ENCODE measurements around the gene UCKL1. TPM values are rescaled to one million over a fixed set of nuclear protein-coding genes. Genes with fewer than 3 reads are reported as not detected.

Gene UCKL1
- polyA plus RNA-seq, 3 donors: 10.9 to 65.8 (median 14.5) TPM

DNA sequence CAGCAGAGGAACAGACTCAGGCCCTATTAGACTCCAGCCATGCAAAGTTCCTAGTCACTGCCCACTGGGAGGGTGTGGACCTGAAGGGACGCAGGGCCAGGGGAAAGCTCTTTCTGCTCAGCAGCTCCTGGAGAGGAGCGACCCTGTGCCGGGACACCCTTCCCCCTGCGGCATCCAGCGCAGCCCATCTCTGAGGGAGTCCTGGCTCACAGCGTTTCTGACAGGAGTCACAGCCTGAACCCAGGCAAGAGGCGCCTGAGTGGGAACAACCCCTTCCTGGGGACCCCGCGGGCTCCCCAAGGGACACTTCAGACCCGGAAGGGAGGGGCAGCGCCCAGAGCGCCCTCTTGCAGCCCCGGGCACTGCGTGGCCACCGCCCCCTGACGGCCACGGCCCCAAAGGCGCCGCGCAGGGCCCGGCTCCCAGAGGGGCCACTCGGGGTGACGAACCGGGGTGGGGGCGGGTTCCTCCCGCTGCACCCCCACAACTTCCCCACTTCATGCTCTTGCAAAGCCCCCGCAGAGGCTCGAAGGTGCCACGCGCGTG is 862 bp downstream of the UCKL1 start:
- Mint-ChIP-seq H3K4me1 (peaks cover 30% of the 10 kb centered on the region), H3K4me3 (peak overlapping the region; percentile 79 to 84), H3K27me3 (ENCODE audit: low read depth in 3 of 3) (peaks cover under 1 to 5% (median 2%) of the 10 kb centered on the region in 3 donors), H3K36me3 (peaks cover 3 to 6% of the 10 kb centered on the region in 2 donors), H3K27ac (peak overlapping the region in 6 of 7 donors; percentile 11 to 90 (median 76)), H3K9me3 (no peaks in the 10 kb centered on the region)
- Histone ChIP-seq H3K27ac (ENCODE audit: low read depth in 1 of 2, low read length in 2 of 2) (peak overlapping the region in 1 of 2 donors; percentile 76), H4K20me1 (ENCODE audit: insufficient read depth, low read length) (peaks cover 57% of the 10 kb centered on the region), H3K27me3 (ENCODE audit: control insufficient read depth in 2 of 2, insufficient read depth in 2 of 2, low read length in 2 of 2) (no peaks in the 10 kb centered on the region), H3K4me3 (replicated peaks in 1 of 3; ENCODE audit: low read depth in 2 of 3, low read length in 3 of 3) (peak overlapping the region; percentile 75 to 93 (median 82)), H3K36me3 (replicated peaks in 1 of 2; ENCODE audit: control insufficient read depth in 1 of 2, insufficient read depth in 2 of 2, low read length in 2 of 2) (peaks cover 0 to 2% of the 10 kb centered on the region in 2 donors), H3K9me3 (replicated peaks in 1 of 2; ENCODE audit: control insufficient read depth in 1 of 2, insufficient read depth in 1 of 2, low read length in 2 of 2) (no peaks in the 10 kb centered on the region), H2AFZ (ENCODE audit: insufficient read depth, low read depth, low read length, poor library complexity, severe bottlenecking) (peak overlapping the region; percentile 90), H3K4me1 (ENCODE audit: control insufficient read depth in 1 of 2, insufficient read depth in 2 of 2, low read length in 2 of 2) (peaks cover 24 to 39% of the 10 kb centered on the region in 2 donors), H3K79me2 (ENCODE audit: insufficient read depth, low read length) (peaks cover 57% of the 10 kb centered on the region), H3K9ac (ENCODE audit: insufficient read depth, low read length, poor library complexity, severe bottlenecking) (peak overlapping the region; percentile 85), H3K4me2 (replicated peaks; ENCODE audit: extremely low read depth, low read length, poor library complexity, severe bottlenecking) (peak overlapping the region; percentile 89)
- intact Hi-C loops (cut with micrococcal nuclease): loop anchor here in 1 of 2 donors (5.0 kb wide), 2 partner anchors 58 to 248 kb away; partner anchors contain the start of genes ARFRP1, DNAJC5 and ZGPAT
- DNase-seq: peak in 2 of 3 donors; percentile 34 to 51
- TF ChIP-seq, protein P1, sequence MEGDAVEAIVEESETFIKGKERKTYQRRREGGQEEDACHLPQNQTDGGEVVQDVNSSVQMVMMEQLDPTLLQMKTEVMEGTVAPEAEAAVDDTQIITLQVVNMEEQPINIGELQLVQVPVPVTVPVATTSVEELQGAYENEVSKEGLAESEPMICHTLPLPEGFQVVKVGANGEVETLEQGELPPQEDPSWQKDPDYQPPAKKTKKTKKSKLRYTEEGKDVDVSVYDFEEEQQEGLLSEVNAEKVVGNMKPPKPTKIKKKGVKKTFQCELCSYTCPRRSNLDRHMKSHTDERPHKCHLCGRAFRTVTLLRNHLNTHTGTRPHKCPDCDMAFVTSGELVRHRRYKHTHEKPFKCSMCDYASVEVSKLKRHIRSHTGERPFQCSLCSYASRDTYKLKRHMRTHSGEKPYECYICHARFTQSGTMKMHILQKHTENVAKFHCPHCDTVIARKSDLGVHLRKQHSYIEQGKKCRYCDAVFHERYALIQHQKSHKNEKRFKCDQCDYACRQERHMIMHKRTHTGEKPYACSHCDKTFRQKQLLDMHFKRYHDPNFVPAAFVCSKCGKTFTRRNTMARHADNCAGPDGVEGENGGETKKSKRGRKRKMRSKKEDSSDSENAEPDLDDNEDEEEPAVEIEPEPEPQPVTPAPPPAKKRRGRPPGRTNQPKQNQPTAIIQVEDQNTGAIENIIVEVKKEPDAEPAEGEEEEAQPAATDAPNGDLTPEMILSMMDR (IDR thresholded peaks at IDR 0.05): peak; percentile 63
- 3% methylated on average over 31 of the region's 31 CpGs for WGBS (ENCODE audit: insufficient coverage)

DNA sequence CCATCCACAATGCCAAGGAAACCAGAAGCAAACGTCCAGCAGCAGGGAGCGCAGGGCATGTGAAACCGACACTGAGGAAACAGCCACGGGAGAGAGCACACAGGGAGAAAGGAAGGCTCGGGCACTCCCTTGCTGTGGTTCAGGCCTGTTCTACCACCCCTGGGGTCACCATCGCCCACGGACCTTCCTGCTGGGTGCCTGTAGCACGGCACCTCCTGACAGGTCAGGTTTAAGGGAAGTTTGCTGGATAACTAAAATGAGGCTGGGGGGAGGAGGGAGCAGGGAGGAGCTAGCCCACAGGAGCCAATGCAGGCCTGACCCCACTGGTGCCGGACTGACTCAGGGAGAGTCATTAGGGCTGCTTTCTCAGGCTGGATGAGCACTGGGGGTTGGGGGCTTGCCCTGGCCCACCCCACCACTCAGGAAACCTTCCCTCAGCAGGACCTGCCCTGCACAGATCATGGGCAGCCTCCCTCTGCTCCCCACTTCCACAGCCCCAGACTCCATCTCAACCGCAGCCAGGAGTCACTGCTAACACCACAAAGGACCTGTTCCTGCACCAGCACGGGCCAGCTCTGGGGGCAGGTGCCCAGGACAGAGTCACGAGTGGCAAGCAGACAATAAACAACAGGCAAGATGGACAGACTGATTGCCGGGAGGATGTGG is 2.3 kb downstream of the UCKL1 start:
- Histone ChIP-seq H3K4me1 (ENCODE audit: control insufficient read depth in 1 of 2, insufficient read depth in 2 of 2, low read length in 2 of 2) (peaks cover 34 to 51% of the 10 kb centered on the region in 2 donors), H3K36me3 (replicated peaks in 1 of 2; ENCODE audit: control insufficient read depth in 1 of 2, insufficient read depth in 2 of 2, low read length in 2 of 2) (peaks cover 0 to 2% of the 10 kb centered on the region in 2 donors), H2AFZ (ENCODE audit: insufficient read depth, low read depth, low read length, poor library complexity, severe bottlenecking) (no peak overlapping the region), H3K27me3 (ENCODE audit: control insufficient read depth in 2 of 2, insufficient read depth in 2 of 2, low read length in 2 of 2) (no peaks in the 10 kb centered on the region), H3K4me2 (replicated peaks; ENCODE audit: extremely low read depth, low read length, poor library complexity, severe bottlenecking) (peak overlapping the region; percentile 89), H3K9me3 (replicated peaks in 1 of 2; ENCODE audit: control insufficient read depth in 1 of 2, insufficient read depth in 1 of 2, low read length in 2 of 2) (no peaks in the 10 kb centered on the region), H3K27ac (ENCODE audit: low read depth in 1 of 2, low read length in 2 of 2) (no peak overlapping the region), H4K20me1 (ENCODE audit: insufficient read depth, low read length) (peaks cover 72% of the 10 kb centered on the region), H3K4me3 (replicated peaks in 1 of 3; ENCODE audit: low read depth in 2 of 3, low read length in 3 of 3) (no peak overlapping the region), H3K79me2 (ENCODE audit: insufficient read depth, low read length) (peaks cover 71% of the 10 kb centered on the region), H3K9ac (ENCODE audit: insufficient read depth, low read length, poor library complexity, severe bottlenecking) (no peak overlapping the region)
- WGBS (ENCODE audit: insufficient coverage): 76% methylated on average over 12 of the region's 13 CpGs
- DNase-seq: no peak
- TF ChIP-seq, protein P1 (IDR thresholded peaks at IDR 0.05): no peak
- intact Hi-C loops (cut with micrococcal nuclease): no loop called here
- Mint-ChIP-seq H3K27ac (peak overlapping the region in 3 of 7 donors; percentile 33 to 78 (median 42)), H3K36me3 (peaks cover 4 to 13% of the 10 kb centered on the region in 2 donors), H3K4me3 (no peak overlapping the region), H3K9me3 (no peaks in the 10 kb centered on the region), H3K4me1 (peaks cover 40% of the 10 kb centered on the region), H3K27me3 (ENCODE audit: low read depth in 3 of 3) (peaks cover 2 to 5% (median 2%) of the 10 kb centered on the region in 3 donors)
